Mononuclear cell (primary cell): ENCODE results near the gene CPNE4. TPM values are rescaled to one million over a fixed set of nuclear protein-coding genes. Genes with fewer than 3 reads are reported as not detected.
"Not testable (repeated sequence)": the region's sequence is repeated elsewhere in the genome, so short reads cannot be mapped to it uniquely, and the experiment has no call there.

ENCODE experiments used
- H3K27me3 ChIP-seq: 2 replicates; pipeline ENCODE4 v1.6.0; 2011; ENCODE audit warnings: low read length, control low read depth; ENCODE audit not compliant: insufficient read depth
- H3K4me1 ChIP-seq: 2 replicates; pipeline ENCODE4 v1.5.1; 2011; ENCODE audit warnings: mild to moderate bottlenecking, low read length, control low read depth; ENCODE audit not compliant: insufficient read depth
- H3K4me3 ChIP-seq: 2 replicates; pipeline ENCODE4 v1.5.1; 2011; ENCODE audit warnings: mild to moderate bottlenecking, low read length, moderate library complexity
- H3K9me3 ChIP-seq: 2 replicates; pipeline ENCODE4 v1.5.1; 2011; ENCODE audit warnings: low read depth, mild to moderate bottlenecking, control low read depth, low read length
- total RNA-seq: library from RNA; depleted of rRNA; stranded (reverse); fragments of >200 nt; gene quantifications from one replicate; pipeline ENCODE4 v1.2.3, GENCODE V29; 2012

The CPNE4 gene
- total RNA-seq, 1 donor, result 0.10 TPM

DNA sequence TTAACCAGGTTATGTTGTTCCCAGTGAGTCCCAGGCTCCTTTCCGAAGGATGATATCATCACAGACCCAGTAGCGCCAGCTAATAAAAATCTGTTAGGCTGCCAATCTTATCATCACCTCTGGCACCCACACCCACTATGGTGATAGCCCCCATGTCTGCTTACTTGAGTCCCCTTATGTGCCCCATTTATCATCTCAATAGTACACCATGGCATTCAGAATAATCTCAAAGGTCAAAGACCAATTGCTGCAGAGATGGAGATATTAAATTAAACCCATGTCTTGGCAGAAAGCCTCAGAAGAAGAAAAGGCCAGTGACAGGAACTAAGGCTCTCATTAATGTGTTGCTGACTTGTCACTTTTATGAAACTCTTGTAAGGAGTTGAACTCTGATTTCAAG lies 32.8 kb downstream of the CPNE4 start:
- H3K27me3 ChIP-seq, result peaks cover 4% of the 10 kb centered on the region
- H3K4me3 ChIP-seq, result no peak overlapping the region
- H3K4me1 ChIP-seq, result no peaks in the 10 kb centered on the region
- no peaks in the 10 kb centered on the region for H3K9me3 ChIP-seq

DNA sequence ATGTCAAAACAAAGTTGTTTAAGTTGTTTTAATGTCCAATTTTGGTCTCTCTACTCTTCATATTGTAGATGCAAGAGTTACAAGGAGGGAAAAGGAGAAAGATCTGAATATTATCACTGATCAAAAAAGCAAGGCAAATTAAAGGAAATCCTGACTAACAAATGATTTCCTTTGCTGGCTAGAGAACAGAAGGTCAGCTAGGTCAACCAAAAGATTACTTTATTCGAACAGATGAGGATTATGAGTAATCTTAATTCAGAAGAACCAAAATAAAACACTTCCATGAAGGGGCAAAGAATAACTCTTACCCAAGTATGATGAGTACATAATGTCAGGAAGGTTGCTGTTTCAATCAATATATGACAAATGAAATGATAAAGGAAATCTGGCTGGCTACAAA lies 33.8 kb downstream of the CPNE4 start:
- Histone ChIP-seq H3K27me3 (peaks cover 4% of the 10 kb centered on the region), H3K4me3 (no peak overlapping the region), H3K9me3 (no peaks in the 10 kb centered on the region), H3K4me1 (no peaks in the 10 kb centered on the region)

DNA sequence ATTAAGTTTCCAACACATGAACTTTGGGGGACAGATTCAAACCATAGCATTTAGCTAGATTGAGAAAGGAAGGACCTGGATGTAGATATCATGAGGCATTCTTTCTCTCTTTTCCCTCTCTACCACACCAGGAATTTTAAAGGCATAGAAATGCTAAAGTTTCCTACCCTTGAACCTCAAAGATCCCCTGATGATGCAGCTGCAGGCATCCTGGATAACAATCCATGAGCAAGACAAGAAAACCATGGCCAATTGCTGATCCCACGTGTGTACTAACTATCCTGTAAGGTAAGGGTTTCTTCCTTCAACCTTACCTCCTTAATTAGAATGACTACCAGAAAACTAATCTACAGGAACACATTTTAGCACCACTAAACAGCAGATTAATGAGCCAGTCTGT lies 36.8 kb downstream of the CPNE4 start:
- Histone ChIP-seq H3K9me3 (no peaks in the 10 kb centered on the region), H3K27me3 (no peaks in the 10 kb centered on the region), H3K4me1 (no peaks in the 10 kb centered on the region), H3K4me3 (no peak overlapping the region)

DNA sequence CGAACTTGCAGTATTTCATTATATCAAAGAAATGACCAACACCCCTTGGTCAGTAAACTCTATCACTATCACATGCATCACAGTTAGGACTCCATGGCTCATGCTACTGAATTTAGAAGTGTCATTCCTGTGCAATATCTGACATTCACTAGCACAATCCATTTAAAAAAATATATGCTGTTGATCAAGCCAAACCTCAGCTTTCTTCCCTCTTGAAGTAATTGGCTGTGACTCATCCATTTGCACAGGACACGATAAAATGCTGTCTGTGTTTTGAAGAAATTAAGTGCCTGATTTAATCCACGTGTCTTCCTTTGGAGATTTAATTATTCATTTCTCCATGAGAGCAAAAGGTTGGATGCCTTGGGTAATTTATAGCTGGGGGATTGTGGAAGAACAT lies 38.9 kb downstream of the CPNE4 start:
- no peaks in the 10 kb centered on the region for H3K4me1 ChIP-seq
- no peak overlapping the region for H3K4me3 ChIP-seq
- no peaks in the 10 kb centered on the region for H3K9me3 ChIP-seq
- H3K27me3 ChIP-seq, result no peaks in the 10 kb centered on the region

DNA sequence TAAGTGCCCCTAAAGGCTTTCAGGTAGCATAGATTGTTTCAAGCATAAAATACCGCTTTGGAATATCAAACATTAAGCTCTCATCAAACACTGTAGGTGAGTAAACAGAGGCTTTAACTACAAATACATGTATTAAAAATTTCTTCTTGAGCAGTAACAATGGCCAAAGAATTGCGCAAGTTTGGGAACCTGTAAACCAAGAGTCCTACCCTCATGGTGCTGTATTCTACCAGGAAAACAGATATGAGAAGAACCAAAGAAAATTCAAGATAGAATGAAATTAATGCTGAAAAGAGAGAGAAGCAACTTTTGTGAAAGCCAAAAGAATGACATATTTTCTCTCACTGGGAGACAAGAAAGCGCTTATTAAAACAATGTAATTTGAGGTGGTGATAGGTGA lies 45.5 kb downstream of the CPNE4 start:
- Histone ChIP-seq H3K4me1 (no peaks in the 10 kb centered on the region), H3K27me3 (no peaks in the 10 kb centered on the region), H3K4me3 (no peak overlapping the region), H3K9me3 (no peaks in the 10 kb centered on the region)

DNA sequence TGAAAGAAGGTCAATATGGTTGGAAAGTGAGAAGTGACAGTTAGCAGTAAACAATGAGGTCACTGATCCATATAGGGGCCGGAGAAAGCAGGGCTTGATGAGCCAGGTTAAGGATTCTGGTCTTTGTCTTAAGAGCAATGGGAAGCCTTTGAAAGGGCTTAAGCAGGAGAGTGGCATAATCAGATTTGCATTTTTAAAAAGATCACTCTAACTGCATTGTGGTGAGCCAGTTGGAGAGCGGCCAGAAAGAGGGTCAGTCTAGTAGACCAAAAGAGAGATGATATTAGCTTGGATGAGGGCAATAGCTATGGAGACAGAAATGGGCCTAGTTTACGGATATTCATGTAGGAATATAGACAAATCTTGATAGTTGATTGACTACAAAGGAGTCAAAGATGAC lies 46.6 kb downstream of the CPNE4 start:
- no peaks in the 10 kb centered on the region for H3K4me1 ChIP-seq
- H3K4me3 ChIP-seq, result no peak overlapping the region
- H3K27me3 ChIP-seq, result no peaks in the 10 kb centered on the region
- no peaks in the 10 kb centered on the region for H3K9me3 ChIP-seq

DNA sequence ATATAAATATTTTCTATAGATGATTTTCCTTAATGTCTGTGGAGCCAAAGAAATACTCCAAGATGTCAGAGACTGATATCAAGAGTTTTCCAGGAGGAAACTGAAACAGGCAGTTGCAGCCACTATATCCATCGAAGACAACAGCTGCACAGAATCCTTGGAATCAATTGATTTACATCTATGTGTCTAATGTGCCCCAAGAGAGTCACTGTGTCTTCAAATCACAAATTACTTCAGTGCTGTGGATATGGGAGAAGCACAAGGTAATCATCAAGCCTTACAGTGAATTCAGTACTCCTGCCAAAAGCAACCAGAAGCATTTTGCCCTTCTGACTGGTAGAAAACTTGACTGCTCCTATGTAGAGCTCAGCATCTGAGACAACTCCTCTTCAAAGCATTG lies 51.1 kb downstream of the CPNE4 start:
- Histone ChIP-seq H3K4me3 (no peak overlapping the region), H3K4me1 (no peaks in the 10 kb centered on the region), H3K9me3 (no peaks in the 10 kb centered on the region), H3K27me3 (no peaks in the 10 kb centered on the region)

DNA sequence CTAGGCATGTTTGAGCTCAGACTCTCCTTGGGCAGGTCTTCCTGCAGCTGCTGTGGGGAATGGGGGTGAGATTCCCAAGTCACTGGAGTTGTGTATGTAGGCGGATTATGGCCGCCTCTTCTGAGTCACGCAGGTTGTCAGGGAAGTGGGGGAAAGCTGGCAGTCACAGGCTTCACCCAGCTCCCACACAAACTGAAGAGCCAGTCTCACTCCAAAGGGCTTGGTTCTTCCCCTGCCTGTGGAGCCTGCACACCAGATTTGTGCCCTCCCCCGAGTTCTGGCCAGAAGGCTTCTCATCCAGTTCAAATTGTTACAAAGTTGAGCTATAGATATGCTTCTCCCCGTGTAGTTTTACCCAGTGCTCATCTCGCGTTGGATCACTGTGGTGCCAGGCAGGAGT lies 53.5 kb downstream of the CPNE4 start:
- Histone ChIP-seq H3K4me1 (no peaks in the 10 kb centered on the region), H3K27me3 (no peaks in the 10 kb centered on the region), H3K9me3 (no peaks in the 10 kb centered on the region), H3K4me3 (no peak overlapping the region)

DNA sequence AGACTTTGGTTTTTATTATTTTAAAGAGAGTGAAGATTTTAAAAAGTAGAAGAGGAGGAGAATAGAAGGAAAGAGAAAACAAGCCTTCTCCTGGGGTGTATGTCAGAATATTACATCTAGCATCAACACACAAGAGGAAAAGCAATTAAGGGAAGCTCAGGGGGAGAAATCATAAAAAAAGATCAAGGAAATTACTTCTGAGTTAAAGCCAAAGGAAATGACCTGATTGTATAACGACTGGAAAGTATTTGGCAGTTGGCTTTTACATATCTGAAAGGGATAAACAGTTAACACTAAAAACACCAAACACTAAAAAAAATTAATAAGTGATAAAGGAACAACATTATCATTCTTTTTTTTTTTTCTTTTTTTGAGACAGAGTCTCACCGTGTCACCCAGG lies 58.4 kb downstream of the CPNE4 start:
- no peaks in the 10 kb centered on the region for H3K4me1 ChIP-seq
- no peak overlapping the region for H3K4me3 ChIP-seq
- no peaks in the 10 kb centered on the region for H3K27me3 ChIP-seq
- no peaks in the 10 kb centered on the region for H3K9me3 ChIP-seq

DNA sequence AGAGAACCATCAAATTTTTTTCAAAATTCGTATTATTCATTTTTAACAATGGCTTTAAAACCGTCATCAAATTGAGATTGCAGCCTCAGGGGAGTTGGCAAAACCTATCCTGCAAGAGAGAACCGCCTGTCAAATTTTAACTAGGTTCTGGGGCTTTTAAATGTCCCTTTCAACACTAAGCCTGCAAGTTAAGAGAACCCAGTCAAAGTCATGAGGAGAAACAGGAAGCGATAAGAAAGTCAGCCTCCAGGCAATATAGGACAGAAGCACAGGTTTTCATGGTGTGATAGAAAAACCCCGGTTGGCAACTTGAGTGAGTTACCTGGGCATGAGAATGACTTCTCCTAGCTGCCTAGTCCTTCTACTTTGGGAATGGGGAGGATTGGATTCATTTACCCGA lies 59.8 kb downstream of the CPNE4 start:
- H3K4me3 ChIP-seq, result no peak overlapping the region
- no peaks in the 10 kb centered on the region for H3K9me3 ChIP-seq
- H3K27me3 ChIP-seq, result no peaks in the 10 kb centered on the region
- H3K4me1 ChIP-seq, result no peaks in the 10 kb centered on the region

DNA sequence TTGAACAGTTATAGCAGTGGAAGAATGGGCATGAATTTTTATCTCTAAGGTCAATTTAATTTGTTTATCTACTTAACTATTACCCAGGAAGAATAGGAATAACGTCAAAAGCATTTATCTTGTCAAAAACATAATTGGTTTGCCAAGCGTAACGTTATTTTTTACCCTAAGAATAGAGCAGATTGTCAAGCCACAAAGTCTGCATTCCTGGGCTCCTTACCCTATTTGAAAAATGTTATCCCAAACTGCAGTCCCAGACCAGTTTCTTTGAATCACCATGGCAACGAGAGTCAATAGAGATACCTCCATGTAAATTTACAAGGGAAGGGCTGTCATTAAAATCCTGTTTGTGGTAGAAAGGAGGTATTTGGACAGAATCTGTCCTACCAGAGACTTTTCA lies 61.1 kb downstream of the CPNE4 start:
- Histone ChIP-seq H3K4me1 (no peaks in the 10 kb centered on the region), H3K4me3 (no peak overlapping the region), H3K27me3 (no peaks in the 10 kb centered on the region), H3K9me3 (no peaks in the 10 kb centered on the region)

DNA sequence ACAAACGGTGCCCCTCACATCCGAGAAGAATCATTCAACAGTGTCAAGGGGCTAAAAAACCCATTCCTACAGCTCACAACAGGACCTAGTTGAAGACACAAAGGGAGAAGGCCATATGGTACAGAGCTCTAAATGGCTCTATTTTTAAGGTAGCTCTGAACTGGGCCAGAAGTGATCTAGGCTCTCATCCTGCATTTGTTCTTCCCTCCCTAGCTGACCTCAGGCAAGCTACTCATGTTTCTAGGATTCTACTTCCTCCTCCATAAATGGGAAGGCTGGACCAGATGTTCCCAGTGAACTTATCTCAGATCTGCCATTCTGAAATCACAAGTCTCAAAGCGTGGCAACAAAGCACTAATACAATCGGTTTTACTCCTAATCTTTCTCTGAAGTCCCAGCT lies 62.3 kb downstream of the CPNE4 start:
- H3K9me3 ChIP-seq, result no peaks in the 10 kb centered on the region
- H3K4me1 ChIP-seq, result no peaks in the 10 kb centered on the region
- no peak overlapping the region for H3K4me3 ChIP-seq
- H3K27me3 ChIP-seq, result no peaks in the 10 kb centered on the region

DNA sequence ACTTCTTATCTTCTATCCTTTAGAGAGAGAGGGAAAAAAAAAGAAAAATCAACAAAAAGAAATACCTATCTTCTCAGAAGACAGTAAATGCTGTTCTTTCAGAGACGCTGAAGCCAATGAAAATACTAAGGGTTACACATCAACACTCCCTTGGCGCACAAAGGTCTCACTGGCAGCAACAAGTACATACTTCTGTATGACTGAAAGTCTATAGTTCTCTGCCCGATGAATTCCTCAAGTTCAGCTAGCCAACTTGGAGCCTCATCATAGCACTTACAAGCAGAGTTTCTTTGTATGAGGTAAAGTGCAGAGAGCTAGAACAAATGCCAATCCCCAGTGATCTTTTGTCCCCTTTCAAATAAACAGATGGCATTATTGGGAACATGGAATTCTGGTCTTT lies 62.7 kb downstream of the CPNE4 start:
- H3K27me3 ChIP-seq, result no peaks in the 10 kb centered on the region
- no peak overlapping the region for H3K4me3 ChIP-seq

DNA sequence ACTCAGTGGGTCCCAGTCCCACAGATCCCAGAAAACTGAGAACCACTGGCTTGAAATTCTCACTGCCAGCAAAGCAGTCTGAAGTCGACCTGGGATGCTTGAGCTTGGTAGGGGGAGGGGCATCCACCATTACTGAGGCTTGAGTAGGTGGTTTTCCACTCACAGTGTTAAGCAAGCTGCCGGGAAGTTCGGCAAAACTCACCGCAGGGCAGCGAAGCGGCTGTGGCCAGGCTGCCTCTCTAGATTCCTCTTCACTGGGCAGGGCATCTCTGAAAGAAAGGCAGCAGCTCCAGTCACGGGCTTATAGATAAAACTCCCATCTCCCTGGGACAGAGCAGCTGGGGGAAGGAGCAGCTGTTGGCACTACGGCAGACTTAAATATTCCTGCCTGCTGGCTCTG lies 71.4 kb downstream of the CPNE4 start:
- H3K27me3 ChIP-seq, H3K4me3 ChIP-seq, H3K4me1 ChIP-seq, H3K9me3 ChIP-seq: not testable (repeated sequence)

More for the DNA sequence above, 62.7 kb downstream of the CPNE4 start:
- Histone ChIP-seq H3K4me1 (no peaks in the 10 kb centered on the region), H3K9me3 (no peaks in the 10 kb centered on the region)

DNA sequence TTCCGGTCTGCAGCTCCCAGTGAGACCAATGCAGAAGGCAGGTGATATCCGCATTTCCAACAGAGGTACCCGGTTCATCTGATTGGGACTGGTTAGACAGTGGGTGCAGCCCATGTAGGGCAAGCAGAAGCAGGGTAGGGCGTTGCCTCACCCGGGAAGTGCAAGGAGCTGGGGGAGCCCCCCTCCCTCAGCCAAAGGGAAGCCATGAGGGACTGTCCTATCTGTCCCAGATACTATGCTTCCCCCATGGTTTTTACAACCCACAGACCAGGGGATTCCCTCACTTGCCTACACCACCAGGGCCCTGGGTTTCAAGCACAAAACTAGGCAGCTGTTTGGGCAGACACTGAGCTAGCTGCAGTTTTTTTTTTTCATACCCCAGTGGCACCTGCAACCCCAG lies 71.8 kb downstream of the CPNE4 start:
- Histone ChIP-seq H3K9me3 (no peaks in the 10 kb centered on the region), H3K4me1 (no peaks in the 10 kb centered on the region), H3K4me3 (no peak overlapping the region), H3K27me3 (no peaks in the 10 kb centered on the region)

DNA sequence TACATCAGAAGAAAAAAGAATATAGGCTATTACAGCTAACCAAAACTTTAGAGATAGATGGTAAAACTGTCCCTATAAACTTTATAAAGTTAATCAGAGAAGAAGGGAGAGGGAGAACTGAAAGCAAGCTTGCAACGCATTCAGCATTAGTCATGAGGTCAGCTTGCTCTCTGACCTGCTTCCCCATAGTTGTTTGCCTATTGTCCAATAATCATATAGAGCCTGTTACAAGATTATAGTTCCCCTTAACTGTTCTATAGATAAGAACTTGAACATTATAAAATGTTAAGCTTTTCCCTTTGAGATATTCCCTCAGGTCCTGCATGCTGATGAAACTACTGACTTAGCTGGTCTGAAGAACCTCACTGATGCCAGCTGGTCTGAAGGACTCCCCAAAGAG lies 74.5 kb downstream of the CPNE4 start:
- Histone ChIP-seq H3K4me3 (no peak overlapping the region), H3K4me1 (no peaks in the 10 kb centered on the region), H3K9me3 (no peaks in the 10 kb centered on the region), H3K27me3 (no peaks in the 10 kb centered on the region)

DNA sequence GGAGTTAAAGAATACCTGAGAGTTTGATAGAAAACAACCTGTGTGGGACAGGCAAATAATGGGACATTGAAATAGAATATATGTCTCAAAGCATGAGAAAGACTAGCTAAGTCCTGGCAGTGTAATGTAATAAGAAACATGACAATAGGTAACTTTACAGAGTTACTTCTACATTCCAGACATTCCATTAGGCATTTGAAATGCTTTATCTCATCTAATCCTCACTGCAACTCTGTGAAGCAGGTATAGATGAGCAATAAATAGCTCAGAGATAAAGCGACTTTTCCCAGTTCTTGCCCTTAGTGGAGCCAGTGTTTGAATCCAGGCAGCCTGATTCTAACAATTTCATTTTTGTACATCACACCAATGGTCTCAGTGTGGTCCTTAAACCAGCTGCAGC lies 76.8 kb downstream of the CPNE4 start:
- no peaks in the 10 kb centered on the region for H3K9me3 ChIP-seq
- H3K4me3 ChIP-seq, result no peak overlapping the region
- H3K27me3 ChIP-seq, result no peaks in the 10 kb centered on the region
- H3K4me1 ChIP-seq, result no peaks in the 10 kb centered on the region
